T-cell (primary cell): ENCODE results near the gene ACACA. TPM values are rescaled to one million over a fixed set of nuclear protein-coding genes. Genes with fewer than 3 reads are reported as not detected.

Experiments
- ATAC-seq, 4 experiments: fragments of 200-7000 bp in 3 of 4; fragments of 150-1000 bp in 1 of 4; cut with Tn5 transposase; replicated peaks in 1 of 4; 1 replicate in 3 of 4; 2 replicates in 1 of 4; pipeline ENCODE4 v1.10.0; 2021; ENCODE audit warnings: moderate library complexity in 3 of 4, mild to moderate bottlenecking in 2 of 4, moderate number of reproducible peaks in 1 of 4
- CTCF ChIA-PET, 2 donors: fragments of 300-600 bp; sonication (Branson Sonifier 250); formaldehyde crosslinking; loops; one replicate each; lab custom pipeline; 2022; ENCODE audit warnings: antibody characterized with exemption in 2 of 2; lab: Charles Lee
- POLR2A ChIA-PET, 2 donors: fragments of 300-600 bp; sonication (Branson Sonifier 250); formaldehyde crosslinking; loops; one replicate each; lab custom pipeline; 2022; ENCODE audit warnings: antibody characterized with exemption in 2 of 2; lab: Charles Lee
- DNase-seq, 35 experiments: peaks; one replicate each; pipeline versions ENCODE4 v3.0.0 to v3.0.0-alpha.2; 2013 to 2023
- H3K27ac ChIP-seq: one replicate; pipeline ENCODE4 v1.5.1; 2013; ENCODE audit warnings: low read length
- H3K27me3 ChIP-seq, 2 experiments: replicated peaks in 1 of 2; 1 replicate in 1 of 2; 2 replicates in 1 of 2; pipeline versions ENCODE4 v1.6.1 to v1.7.0; 2013; ENCODE audit warnings: low read length in 1 of 2, mixed read lengths in 1 of 2; ENCODE audit not compliant: control insufficient read depth in 2 of 2, insufficient read depth in 2 of 2; ENCODE audit errors: extremely low read depth in 1 of 2
- H3K36me3 ChIP-seq, 2 donors: 1 replicate in 1 of 2; 2 replicates in 1 of 2; pipeline versions ENCODE4 v1.6.1 to v1.7.0; 2013; ENCODE audit warnings: low read length in 1 of 2; ENCODE audit not compliant: control insufficient read depth in 2 of 2, insufficient read depth in 1 of 2; ENCODE audit errors: extremely low read depth in 1 of 2
- H3K4me1 ChIP-seq, 2 experiments: 1 replicate in 1 of 2; 2 replicates in 1 of 2; pipeline versions ENCODE4 v1.6.1 to v1.7.0; 2013; ENCODE audit warnings: low read length in 2 of 2, mixed read lengths in 1 of 2; ENCODE audit not compliant: insufficient read depth in 2 of 2, control insufficient read depth in 1 of 2; ENCODE audit errors: extremely low read depth in 1 of 2
- H3K4me3 ChIP-seq, 2 donors: 1 replicate in 1 of 2; 2 replicates in 1 of 2; pipeline versions ENCODE4 v1.5.1 to v1.7.0; 2013; ENCODE audit warnings: mild to moderate bottlenecking in 2 of 2, low read length in 1 of 2, moderate library complexity in 1 of 2; ENCODE audit not compliant: control insufficient read depth in 1 of 2; ENCODE audit errors: extremely low read depth in 1 of 2
- H3K9me3 ChIP-seq: 2 replicates; pipeline ENCODE4 v1.7.0; 2013
- H3K27ac Mint-ChIP-seq, 2 donors: one replicate each; pipeline ENCODE4 v1.8.0; 2020 to 2021; ENCODE audit warnings: mild to moderate bottlenecking in 2 of 2, mixed read lengths in 2 of 2
- H3K27me3 Mint-ChIP-seq, 2 donors: one replicate each; pipeline ENCODE4 v1.8.0; 2021 to 2022; ENCODE audit warnings: mixed read lengths in 2 of 2
- H3K36me3 Mint-ChIP-seq: one replicate; pipeline ENCODE4 v1.8.0; 2021; ENCODE audit warnings: mixed read lengths
- H3K4me1 Mint-ChIP-seq, 3 donors: one replicate each; pipeline ENCODE4 v1.8.0; 2020 to 2022; ENCODE audit warnings: mixed read lengths in 3 of 3, mild to moderate bottlenecking in 1 of 3
- H3K4me3 Mint-ChIP-seq, 3 donors: one replicate each; pipeline ENCODE4 v1.8.0; 2020 to 2022; ENCODE audit warnings: mild to moderate bottlenecking in 3 of 3, mixed read lengths in 3 of 3, moderate library complexity in 3 of 3
- H3K9me3 Mint-ChIP-seq, 3 donors: one replicate each; pipeline ENCODE4 v1.8.0; 2020 to 2022; ENCODE audit warnings: mixed read lengths in 3 of 3
- WGBS: methylation state at CpG from one replicate; pipeline ENCODE4 v1.1.5; 2013; ENCODE audit warnings: missing lambda C conversion rate; ENCODE audit not compliant: insufficient coverage; 5-methylcytosine and 5-hydroxymethylcytosine counted together
- total RNA-seq, 35 experiments: library from RNA in 6 of 35; stranded (reverse) in 6 of 35; fragments of 120-200 nt in 1 of 35; gene quantifications; one replicate each; pipeline versions ENCODE4 v1.2.1 to v1.2.4 and lab custom pipeline; 2013 to 2026

ACACA gene
- total RNA-seq, 5 donors from 2014 or later (not counting 1 experiment from before 2014, with no cell fraction given) = 15.9 to 30.2 (median 18.0) TPM

GRCh38 chr17:37218849-37219248 lies 187.8 kb downstream of the ACACA start:
- H3K36me3 Mint-ChIP-seq = peaks cover 37% of the 10 kb centered on the region
- ATAC-seq (no peak), DNase-seq (no peak)
- no peaks in the 10 kb centered on the region for H3K4me1 ChIP-seq
- no peak overlapping the region for H3K27ac ChIP-seq
- no peaks in the 10 kb centered on the region for H3K9me3 Mint-ChIP-seq
- POLR2A ChIA-PET = interaction anchor here in 1 of 2 donors (0.6 kb wide), 1 partner anchor 248 kb away, joined by 7 read pairs; no protein-coding TSS in a partner anchor
- no peak overlapping the region for H3K4me3 Mint-ChIP-seq
- H3K27me3 Mint-ChIP-seq = no peaks in the 10 kb centered on the region
- no CpG with 5 or more reads among the region's 2 CpGs for WGBS
- H3K4me3 ChIP-seq = no peak overlapping the region
- no peaks in the 10 kb centered on the region for H3K9me3 ChIP-seq
- H3K4me1 Mint-ChIP-seq = no peaks in the 10 kb centered on the region
- CTCF ChIA-PET = interaction anchor here in 1 of 2 donors (0.7 kb wide), 1 partner anchor 9 kb away, joined by 3 read pairs; no protein-coding TSS in a partner anchor
- no peak overlapping the region for H3K27ac Mint-ChIP-seq
- H3K27me3 ChIP-seq = no peaks in the 10 kb centered on the region
- H3K36me3 ChIP-seq = peaks cover 0 to 3% of the 10 kb centered on the region in 2 donors

- Mint-ChIP-seq H3K4me3 (no peak overlapping the region), H3K27ac (no peak overlapping the region), H3K27me3 (no peaks in the 10 kb centered on the region), H3K36me3 (peaks cover 32% of the 10 kb centered on the region), H3K9me3 (no peaks in the 10 kb centered on the region), H3K4me1 (no peaks in the 10 kb centered on the region)
- CTCF ChIA-PET = interaction anchor here in 1 of 2 donors (0.5 kb wide), 1 partner anchor 50 kb away, joined by 3 read pairs; no protein-coding TSS in a partner anchor
- POLR2A ChIA-PET = interaction anchor here in 1 of 2 donors (0.5 kb wide), 1 partner anchor 27 kb away, joined by 3 read pairs; no protein-coding TSS in a partner anchor
- Histone ChIP-seq H3K27ac (no peak overlapping the region), H3K4me3 (no peak overlapping the region), H3K4me1 (no peaks in the 10 kb centered on the region), H3K9me3 (no peaks in the 10 kb centered on the region), H3K27me3 (no peaks in the 10 kb centered on the region), H3K36me3 (peaks cover 0 to 3% of the 10 kb centered on the region in 2 donors)
- DNase-seq (no peak), ATAC-seq (no peak)
- WGBS = no CpG with 5 or more reads among the region's 3 CpGs
These were observed 192.2 kb downstream of the ACACA start for GRCh38 chr17:37214416-37214815.

- H3K27ac Mint-ChIP-seq = no peak overlapping the region
- H3K4me3 Mint-ChIP-seq = no peak overlapping the region
- CTCF ChIA-PET = interaction anchor here in 1 of 2 donors (0.5 kb wide), 1 partner anchor 49 kb away, joined by 3 read pairs; no protein-coding TSS in a partner anchor
- H3K4me3 ChIP-seq = no peak overlapping the region
- H3K36me3 Mint-ChIP-seq = peaks cover 33% of the 10 kb centered on the region
- no peaks in the 10 kb centered on the region for H3K9me3 ChIP-seq
- H3K27ac ChIP-seq = no peak overlapping the region
- no peaks in the 10 kb centered on the region for H3K4me1 Mint-ChIP-seq
- no peaks in the 10 kb centered on the region for H3K27me3 ChIP-seq
- H3K27me3 Mint-ChIP-seq = no peaks in the 10 kb centered on the region
- H3K9me3 Mint-ChIP-seq = no peaks in the 10 kb centered on the region
- peaks cover 0 to 3% of the 10 kb centered on the region in 2 donors for H3K36me3 ChIP-seq
- POLR2A ChIA-PET = interaction anchor here in 1 of 2 donors (0.5 kb wide), 1 partner anchor 27 kb away, joined by 3 read pairs; no protein-coding TSS in a partner anchor
- no peak for DNase-seq
- 63% methylated on average over 1 of the region's 2 CpGs for WGBS
- no peaks in the 10 kb centered on the region for H3K4me1 ChIP-seq
- ATAC-seq = no peak
These were observed 192.7 kb downstream of the ACACA start for GRCh38 chr17:37213927-37214326.

GRCh38 chr17:37212179-37212578 lies 194.5 kb downstream of the ACACA start:
- H3K4me3 ChIP-seq = no peak overlapping the region
- Mint-ChIP-seq H3K9me3 (no peaks in the 10 kb centered on the region), H3K4me3 (no peak overlapping the region), H3K36me3 (peaks cover 37% of the 10 kb centered on the region), H3K4me1 (no peaks in the 10 kb centered on the region), H3K27me3 (no peaks in the 10 kb centered on the region), H3K27ac (no peak overlapping the region)
- H3K36me3 ChIP-seq = peaks cover 0 to 7% of the 10 kb centered on the region in 2 donors
- CTCF ChIA-PET = no interaction called here
- POLR2A ChIA-PET = no interaction called here
- H3K4me1 ChIP-seq = no peaks in the 10 kb centered on the region
- no peak for DNase-seq
- ATAC-seq = no peak
- no peaks in the 10 kb centered on the region for H3K9me3 ChIP-seq
- 90% methylated on average over 2 of the region's 2 CpGs for WGBS
- no peak overlapping the region for H3K27ac ChIP-seq
- H3K27me3 ChIP-seq = no peaks in the 10 kb centered on the region

- no peak for DNase-seq
- ATAC-seq = no peak
- no peaks in the 10 kb centered on the region for H3K4me1 ChIP-seq
- Mint-ChIP-seq H3K27ac (no peak overlapping the region), H3K4me1 (no peaks in the 10 kb centered on the region), H3K27me3 (no peaks in the 10 kb centered on the region), H3K4me3 (no peak overlapping the region), H3K36me3 (peaks cover 42% of the 10 kb centered on the region), H3K9me3 (no peaks in the 10 kb centered on the region)
- CTCF ChIA-PET = interaction anchor here (0.7 to 1.6 kb wide), 4 partner anchors 14 to 590 kb away, joined by 4 to 6 read pairs (median 6); no protein-coding TSS in a partner anchor
- H3K36me3 ChIP-seq = peaks cover 0 to 7% of the 10 kb centered on the region in 2 donors
- no peaks in the 10 kb centered on the region for H3K27me3 ChIP-seq
- no peaks in the 10 kb centered on the region for H3K9me3 ChIP-seq
- no peak overlapping the region for H3K4me3 ChIP-seq
- POLR2A ChIA-PET = interaction anchor here (0.6 kb wide), 2 partner anchors 30 to 238 kb away, joined by 3 to 4 read pairs; no protein-coding TSS in a partner anchor
- whole genome bisulfite sequencing = no CpG with 5 or more reads among the region's 2 CpGs
- H3K27ac ChIP-seq = no peak overlapping the region
These were observed 195.5 kb downstream of the ACACA start for GRCh38 chr17:37211136-37211535.

- no peak overlapping the region for H3K27ac ChIP-seq
- no peaks in the 10 kb centered on the region for H3K27me3 ChIP-seq
- H3K36me3 Mint-ChIP-seq = peaks cover 44% of the 10 kb centered on the region
- ATAC-seq = no peak
- ChIA-PET CTCF (interaction anchor here in 1 of 2 donors (0.6 kb wide), 1 partner anchor 633 kb away, joined by 6 read pairs; no protein-coding TSS in a partner anchor), POLR2A (interaction anchor here in 1 of 2 donors (0.6 kb wide), 1 partner anchor 92 kb away, joined by 3 read pairs; no protein-coding TSS in a partner anchor)
- no CpG with 5 or more reads among the region's 1 CpG for WGBS
- H3K4me1 Mint-ChIP-seq = no peaks in the 10 kb centered on the region
- no peak for DNase-seq
- H3K27ac Mint-ChIP-seq = no peak overlapping the region
- H3K9me3 ChIP-seq = no peaks in the 10 kb centered on the region
- H3K36me3 ChIP-seq = peaks cover 0 to 18% of the 10 kb centered on the region in 2 donors
- no peaks in the 10 kb centered on the region for H3K4me1 ChIP-seq
- H3K4me3 Mint-ChIP-seq = no peak overlapping the region
- no peaks in the 10 kb centered on the region for H3K27me3 Mint-ChIP-seq
- no peaks in the 10 kb centered on the region for H3K9me3 Mint-ChIP-seq
- H3K4me3 ChIP-seq = no peak overlapping the region
These were observed 199.5 kb downstream of the ACACA start for GRCh38 chr17:37207103-37207502.
